Measurements from ENCODE around the gene DENND1A.

Gene DENND1A

GRCh38 chr9:123353984-123354591 lies 575.8 kb downstream of the DENND1A start:
- no peak for DNase-seq (ENCODE audit: low read depth)

GRCh38 chr9:123353041-123353440 lies 576.9 kb downstream of the DENND1A start:
- DNase-seq (ENCODE audit: low read depth): no peak

DNA sequence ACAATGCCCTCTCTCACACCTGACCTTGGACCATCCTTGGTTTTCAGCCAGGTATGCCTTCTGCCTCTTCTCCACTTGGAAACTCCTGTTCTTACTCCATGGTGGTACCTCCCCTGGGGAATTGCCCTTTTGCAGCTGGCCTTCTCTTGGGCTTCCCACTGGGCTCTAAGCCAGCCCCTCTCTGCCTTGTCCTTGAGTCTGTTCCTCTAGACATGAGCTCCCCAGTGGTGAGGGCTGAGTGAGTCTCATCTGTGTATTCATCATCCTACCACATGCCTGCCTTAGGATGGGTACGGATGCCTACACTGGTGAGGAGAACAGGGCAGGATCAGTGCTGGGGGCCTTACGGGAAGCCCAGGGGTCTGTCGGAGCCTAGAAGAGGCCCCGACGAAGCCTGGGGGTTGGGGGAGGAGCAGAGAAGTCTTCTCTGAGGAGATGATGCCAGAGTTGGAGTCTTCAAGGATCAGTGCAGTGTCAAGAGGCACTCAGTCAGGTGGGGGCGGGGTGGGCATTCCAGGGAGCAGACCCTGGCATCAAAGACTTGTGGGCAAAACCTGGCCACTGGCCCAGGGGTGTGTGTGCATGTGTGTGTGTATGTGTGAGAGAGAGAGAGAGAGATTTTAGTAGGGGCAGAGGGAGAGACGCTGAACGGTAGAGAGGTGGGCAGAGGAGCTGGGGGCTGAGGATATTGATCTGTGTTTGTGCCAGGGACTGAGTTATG lies 579.2 kb downstream of the DENND1A start:
- DNase-seq (ENCODE audit: low read depth): no peak

DNA sequence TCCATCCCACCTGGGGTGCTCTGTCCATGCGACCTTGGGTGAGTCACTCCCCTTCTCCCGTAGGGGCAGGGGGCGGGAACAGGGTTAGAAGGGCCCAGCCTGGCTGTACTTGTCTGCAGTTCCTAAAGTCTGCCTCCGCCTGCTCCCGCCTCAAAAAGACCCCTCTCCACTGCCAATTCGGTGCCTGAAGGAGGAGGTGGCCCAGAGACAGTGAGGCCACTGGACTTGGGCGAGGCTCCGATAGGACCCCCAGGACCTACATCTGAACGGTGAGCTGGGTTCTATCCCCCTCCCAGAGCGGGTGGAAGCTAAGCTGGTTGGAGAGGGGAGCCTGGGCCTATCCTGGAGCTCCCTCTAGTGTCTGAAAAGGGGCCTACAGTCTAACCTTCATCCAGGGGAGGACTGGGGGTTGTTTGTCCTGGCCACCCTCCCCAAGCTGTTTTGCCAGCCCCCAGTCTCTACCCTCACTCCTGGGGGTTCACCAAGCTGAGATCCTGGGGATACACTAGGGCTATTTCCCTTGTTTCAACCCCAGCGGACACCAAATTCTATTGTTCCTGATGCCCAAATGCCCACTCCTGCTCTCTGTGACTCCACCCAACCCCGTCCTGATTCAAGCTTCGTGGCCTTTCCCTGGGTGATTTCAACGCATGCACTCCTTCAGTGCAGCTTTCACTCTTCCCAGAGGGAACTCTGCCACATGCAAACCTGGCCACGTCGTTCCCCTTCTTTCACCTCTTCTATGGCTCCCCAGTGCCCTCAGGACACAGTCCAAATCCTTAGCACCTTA lies 580.0 kb downstream of the DENND1A start:
- no peak for DNase-seq (ENCODE audit: low read depth)

- no peak for DNase-seq (ENCODE audit: low read depth)
These were observed 580.9 kb downstream of the DENND1A start for GRCh38 chr9:123349033-123349432.

- DNase-seq (ENCODE audit: low read depth): no peak
These were observed 581.5 kb downstream of the DENND1A start for GRCh38 chr9:123348317-123348992.

DNA sequence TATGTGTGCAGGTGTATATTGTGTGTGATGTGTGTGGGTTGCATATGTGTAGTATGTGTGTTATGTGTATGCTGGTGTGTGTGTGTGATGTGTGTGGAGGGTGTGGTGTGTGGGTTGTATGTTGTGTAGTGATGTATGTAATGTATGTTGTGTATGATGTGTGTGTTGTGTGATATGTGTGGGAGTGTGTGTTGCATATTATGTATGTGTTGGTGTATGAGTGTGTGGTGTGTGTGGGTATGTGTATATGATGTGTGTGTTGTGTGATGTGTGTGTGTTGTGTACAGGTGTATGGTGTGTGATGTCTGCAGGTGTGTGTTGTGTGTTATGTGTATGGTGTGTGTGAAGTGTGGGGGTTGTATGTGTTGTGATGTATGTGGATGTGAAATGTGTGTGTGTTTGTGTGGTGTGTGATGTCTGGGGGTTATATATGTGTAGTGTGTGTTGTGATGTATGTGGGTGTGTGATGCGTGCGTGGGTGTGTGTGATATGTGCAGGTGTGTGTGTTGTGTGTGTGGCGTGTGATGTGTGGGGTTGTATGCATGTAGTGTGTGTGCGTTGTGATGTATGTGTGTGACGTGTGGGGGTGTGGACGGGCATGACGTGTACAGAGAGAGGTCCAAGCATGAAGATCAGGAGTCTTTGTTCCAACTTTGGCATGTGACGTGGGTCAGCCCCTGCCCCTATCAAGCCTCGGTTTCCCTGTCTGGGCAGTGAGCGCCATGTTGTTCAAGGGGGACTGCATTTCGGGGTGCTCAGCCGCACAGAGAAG lies 582.5 kb downstream of the DENND1A start:
- DNase-seq (ENCODE audit: low read depth): no peak

- DNase-seq (ENCODE audit: low read depth): no peak
These were observed 583.1 kb downstream of the DENND1A start for GRCh38 chr9:123346826-123347225.

DNA sequence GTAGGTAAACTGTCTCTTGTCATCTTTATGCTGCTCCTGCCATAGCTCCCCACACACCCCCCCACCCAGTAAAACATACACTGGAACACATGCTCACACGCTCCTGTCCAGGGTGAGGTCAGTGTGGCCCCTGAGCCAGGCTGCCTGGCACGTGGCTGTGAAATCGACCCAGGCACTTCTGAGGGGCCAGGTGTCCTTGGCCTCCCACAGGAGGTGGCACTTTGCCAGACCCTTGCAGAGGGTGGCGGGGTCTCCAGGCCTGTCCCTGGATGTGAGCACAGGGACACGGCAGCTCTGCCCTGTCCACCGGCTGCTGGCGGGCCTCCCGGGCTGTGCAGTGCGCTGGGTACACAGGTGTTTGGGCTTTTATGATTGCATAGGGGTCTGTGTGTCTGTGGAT lies 583.9 kb downstream of the DENND1A start:
- DNase-seq (ENCODE audit: low read depth): no peak

DNA sequence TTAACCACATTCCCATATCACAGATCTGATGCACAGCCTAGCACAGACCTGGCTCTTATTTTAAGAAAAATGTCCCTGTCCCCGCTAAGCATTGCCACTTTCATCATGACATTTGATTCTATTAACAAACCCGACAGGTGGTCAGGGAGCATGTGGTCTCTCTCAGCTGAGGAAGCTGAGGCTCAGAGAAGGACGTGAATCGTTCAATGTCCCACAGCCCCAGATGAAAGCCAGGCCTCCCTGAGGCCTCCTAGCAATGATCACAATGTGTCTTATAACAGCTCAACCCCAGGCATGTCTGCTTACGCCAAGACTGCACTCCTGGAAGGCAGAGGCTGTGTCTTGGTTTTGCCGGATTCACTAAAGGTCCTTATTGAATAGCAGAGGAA lies 584.4 kb downstream of the DENND1A start:
- no peak for DNase-seq (ENCODE audit: low read depth)

- DNase-seq (ENCODE audit: low read depth): no peak
These were observed 585.6 kb downstream of the DENND1A start for GRCh38 chr9:123344192-123344949.

DNA sequence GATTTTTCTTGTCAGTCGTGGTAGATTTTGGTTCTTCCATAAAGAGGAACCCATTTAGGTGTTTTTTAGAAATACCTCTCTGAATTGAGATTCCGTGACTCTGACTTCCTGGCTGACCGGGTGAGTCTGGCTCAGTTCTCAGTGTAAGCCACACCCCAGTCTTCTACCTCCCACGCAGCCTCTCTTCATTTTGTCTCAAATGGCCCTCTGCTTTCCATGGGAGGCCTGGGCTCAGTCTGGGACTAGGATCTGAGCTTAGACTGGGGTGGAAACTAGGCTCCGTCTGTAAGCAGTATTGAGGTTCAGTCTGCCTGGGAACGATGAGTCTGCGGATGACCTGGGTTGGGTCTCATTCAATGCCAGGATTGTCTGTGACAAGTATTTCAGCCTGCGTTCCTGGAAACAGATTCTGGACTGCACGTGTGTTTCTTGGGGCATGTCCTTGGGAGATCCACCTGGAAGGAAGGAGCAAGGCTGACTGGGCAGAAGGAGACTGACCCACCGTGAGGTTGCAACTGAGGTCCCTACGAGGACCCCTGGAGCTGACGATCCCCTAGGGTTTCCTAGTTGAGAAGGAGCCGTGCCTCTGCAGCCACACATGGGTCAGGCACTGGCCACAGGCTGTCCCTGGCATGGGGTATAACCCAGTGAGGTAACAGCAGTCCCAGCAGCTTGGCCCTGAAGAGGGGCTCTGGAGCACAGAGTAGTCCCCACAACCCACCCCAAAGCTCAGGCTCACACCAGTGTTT lies 586.3 kb downstream of the DENND1A start:
- DNase-seq (ENCODE audit: low read depth): no peak

- no peak for DNase-seq (ENCODE audit: low read depth)
These were observed 587.7 kb downstream of the DENND1A start for GRCh38 chr9:123342247-123342646.

- DNase-seq (ENCODE audit: low read depth): no peak
These were observed 588.1 kb downstream of the DENND1A start for GRCh38 chr9:123341816-123342215.

DNA sequence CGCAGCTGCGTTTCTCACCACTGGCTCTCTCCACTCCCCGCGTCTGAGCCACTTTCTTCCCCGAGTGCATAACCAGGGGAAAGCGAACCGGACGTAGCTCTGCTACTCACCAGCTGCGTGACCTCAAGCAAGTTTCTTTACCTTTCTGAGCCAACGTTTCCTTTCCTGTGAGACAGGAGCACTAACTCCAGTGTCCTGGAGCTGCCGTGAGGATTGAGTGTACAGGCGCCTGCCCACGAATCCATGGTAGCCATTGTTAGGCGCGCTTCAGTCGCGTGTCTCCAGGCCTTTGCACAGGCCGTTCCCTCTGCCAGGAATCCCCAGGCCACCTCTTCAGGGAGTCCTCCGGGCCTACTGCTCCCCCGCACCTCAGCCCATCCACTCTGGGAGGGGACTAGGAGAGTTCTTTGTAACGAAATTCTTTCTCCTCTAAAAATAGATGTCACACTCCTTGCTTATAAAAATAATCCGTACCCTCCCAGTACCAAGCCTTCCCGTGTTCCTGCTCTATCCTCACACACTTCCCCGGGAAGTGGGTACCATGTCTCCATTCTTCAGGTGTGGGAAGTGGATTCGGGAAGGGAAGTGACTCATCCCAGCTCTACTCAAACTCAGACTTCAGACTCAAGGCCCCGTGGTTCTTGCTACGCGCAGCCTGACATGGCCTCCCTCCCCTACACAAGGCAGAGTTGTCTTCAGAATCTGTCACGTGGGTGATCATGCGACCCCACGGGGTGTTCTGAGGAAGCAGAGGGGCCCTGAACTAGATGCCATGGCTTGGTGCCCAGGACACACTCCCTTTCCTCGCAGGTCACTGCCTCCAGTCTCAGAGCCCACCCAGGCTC lies 590.0 kb downstream of the DENND1A start:
- DNase-seq (ENCODE audit: low read depth): no peak

- DNase-seq (ENCODE audit: low read depth): no peak
These were observed 590.9 kb downstream of the DENND1A start for GRCh38 chr9:123338710-123339665.

- DNase-seq (ENCODE audit: low read depth): no peak
These were observed 592.0 kb downstream of the DENND1A start for GRCh38 chr9:123337971-123338370.

GRCh38 chr9:123336959-123337358 lies 593.0 kb downstream of the DENND1A start:
- DNase-seq (ENCODE audit: low read depth): no peak

All from fibroblast of the conjunctiva (primary cell).